ENCODE data around the gene SLC39A6. TPM values are rescaled to one million over a fixed set of nuclear protein-coding genes. Genes with fewer than 3 reads are reported as not detected.

The SLC39A6 gene
- total and polyA plus RNA-seq, 2 experiments from 2014 or later: 48.3 to 59.6 TPM

GRCh38 chr18:36114251-36114650 lies 14.9 kb downstream of the SLC39A6 start:
- no peaks in the 10 kb centered on the region for H3K36me3 ChIP-seq (replicated peaks; ENCODE audit: insufficient read depth, low read depth)
- WGBS (ENCODE audit: low lambda C conversion rate, missing lambda C conversion rate): 83% methylated on average over 4 of the region's 4 CpGs
- H3K4me3 ChIP-seq: no peak overlapping the region
- no peaks in the 10 kb centered on the region for H3K79me2 ChIP-seq
- H3K9me3 ChIP-seq (ENCODE audit: low read depth): no peaks in the 10 kb centered on the region
- H3K27me3 ChIP-seq: no peaks in the 10 kb centered on the region
- DNase-seq (ENCODE audit: low spot score): no peak
- H3K27ac ChIP-seq: no peak overlapping the region
- TF ChIP-seq EZH2 (IDR thresholded peaks at IDR 0.05; ENCODE audit: borderline replicate concordance): no peak
- no peak for TF ChIP-seq CTCF (IDR thresholded peaks at IDR 0.05; ENCODE audit: poor library complexity)
- no peak for TF ChIP-seq EZH2phosphoT487 (IDR thresholded peaks at IDR 0.05; ENCODE audit: low read depth, severe bottlenecking, unreplicated experiment)
- H3K4me1 ChIP-seq (ENCODE audit: insufficient read depth): no peaks in the 10 kb centered on the region
- H2AFZ ChIP-seq: no peak overlapping the region
- H3K4me2 ChIP-seq: no peak overlapping the region
- no peaks in the 10 kb centered on the region for H3K9me2 ChIP-seq (replicated peaks; ENCODE audit: insufficient read depth)
- H4K20me1 ChIP-seq (ENCODE audit: insufficient read depth, poor library complexity, severe bottlenecking): no peaks in the 10 kb centered on the region

GRCh38 chr18:36112302-36112701 lies 16.8 kb downstream of the SLC39A6 start:
- H3K4me3 ChIP-seq: no peak overlapping the region
- no peak overlapping the region for H2AFZ ChIP-seq
- DNase-seq (ENCODE audit: low spot score): no peak
- H4K20me1 ChIP-seq (ENCODE audit: insufficient read depth, poor library complexity, severe bottlenecking): no peaks in the 10 kb centered on the region
- no peak overlapping the region for H3K27ac ChIP-seq
- H3K36me3 ChIP-seq (replicated peaks; ENCODE audit: insufficient read depth, low read depth): no peaks in the 10 kb centered on the region
- no peak overlapping the region for H3K4me2 ChIP-seq
- H3K27me3 ChIP-seq: no peaks in the 10 kb centered on the region
- TF ChIP-seq EZH2phosphoT487 (IDR thresholded peaks at IDR 0.05; ENCODE audit: low read depth, severe bottlenecking, unreplicated experiment): no peak
- TF ChIP-seq CTCF (IDR thresholded peaks at IDR 0.05; ENCODE audit: poor library complexity): no peak
- TF ChIP-seq EZH2 (IDR thresholded peaks at IDR 0.05; ENCODE audit: borderline replicate concordance): no peak
- no peaks in the 10 kb centered on the region for H3K9me2 ChIP-seq (replicated peaks; ENCODE audit: insufficient read depth)
- no peaks in the 10 kb centered on the region for H3K4me1 ChIP-seq (ENCODE audit: insufficient read depth)
- H3K79me2 ChIP-seq: no peaks in the 10 kb centered on the region
- H3K9me3 ChIP-seq (ENCODE audit: low read depth): no peaks in the 10 kb centered on the region

- Histone ChIP-seq H3K27ac (no peak overlapping the region), H2AFZ (no peak overlapping the region), H3K4me3 (no peak overlapping the region), H3K9me2 (replicated peaks; ENCODE audit: insufficient read depth) (no peaks in the 10 kb centered on the region), H3K4me2 (no peak overlapping the region), H4K20me1 (ENCODE audit: insufficient read depth, poor library complexity, severe bottlenecking) (no peaks in the 10 kb centered on the region), H3K27me3 (no peaks in the 10 kb centered on the region), H3K79me2 (no peaks in the 10 kb centered on the region), H3K4me1 (ENCODE audit: insufficient read depth) (no peaks in the 10 kb centered on the region), H3K36me3 (replicated peaks; ENCODE audit: insufficient read depth, low read depth) (no peaks in the 10 kb centered on the region), H3K9me3 (ENCODE audit: low read depth) (no peaks in the 10 kb centered on the region)
- no peak for DNase-seq (ENCODE audit: low spot score)
- WGBS (ENCODE audit: low lambda C conversion rate, missing lambda C conversion rate): 93% methylated on average over 1 of the region's 1 CpG
- no peak for TF ChIP-seq EZH2 (IDR thresholded peaks at IDR 0.05; ENCODE audit: borderline replicate concordance)
- no peak for TF ChIP-seq EZH2phosphoT487 (IDR thresholded peaks at IDR 0.05; ENCODE audit: low read depth, severe bottlenecking, unreplicated experiment)
- no peak for TF ChIP-seq CTCF (IDR thresholded peaks at IDR 0.05; ENCODE audit: poor library complexity)
Measured at GRCh38 chr18:36109737-36110136, 19.4 kb downstream of the SLC39A6 start.

GRCh38 chr18:36108601-36109000 lies 20.5 kb downstream of the SLC39A6 start:
- no peak overlapping the region for H3K27ac ChIP-seq
- H3K9me3 ChIP-seq (ENCODE audit: low read depth): no peaks in the 10 kb centered on the region
- no peaks in the 10 kb centered on the region for H3K27me3 ChIP-seq
- no peak overlapping the region for H3K4me3 ChIP-seq
- no peaks in the 10 kb centered on the region for H3K79me2 ChIP-seq
- no peak overlapping the region for H2AFZ ChIP-seq
- H3K36me3 ChIP-seq (replicated peaks; ENCODE audit: insufficient read depth, low read depth): no peaks in the 10 kb centered on the region
- TF ChIP-seq EZH2phosphoT487 (IDR thresholded peaks at IDR 0.05; ENCODE audit: low read depth, severe bottlenecking, unreplicated experiment) (no peak), EZH2 (IDR thresholded peaks at IDR 0.05; ENCODE audit: borderline replicate concordance) (no peak), CTCF (IDR thresholded peaks at IDR 0.05; ENCODE audit: poor library complexity) (no peak)
- no peak overlapping the region for H3K4me2 ChIP-seq
- no peaks in the 10 kb centered on the region for H4K20me1 ChIP-seq (ENCODE audit: insufficient read depth, poor library complexity, severe bottlenecking)
- 98% methylated on average over 5 of the region's 5 CpGs for WGBS (ENCODE audit: low lambda C conversion rate, missing lambda C conversion rate)
- DNase-seq (ENCODE audit: low spot score): no peak
- H3K4me1 ChIP-seq (ENCODE audit: insufficient read depth): no peaks in the 10 kb centered on the region
- H3K9me2 ChIP-seq (replicated peaks; ENCODE audit: insufficient read depth): no peaks in the 10 kb centered on the region
